HG03521 (cell line): ENCODE measurements around the gene FBXO15.

Experiments used
- ATAC-seq: cut with Tn5 transposase; IDR thresholded peaks from one replicate; pipeline ENCODE4 v1.9.1; 2021; ENCODE audit warnings: mild to moderate bottlenecking, moderate library complexity; ENCODE audit not compliant: unreplicated experiment

Gene FBXO15

DNA sequence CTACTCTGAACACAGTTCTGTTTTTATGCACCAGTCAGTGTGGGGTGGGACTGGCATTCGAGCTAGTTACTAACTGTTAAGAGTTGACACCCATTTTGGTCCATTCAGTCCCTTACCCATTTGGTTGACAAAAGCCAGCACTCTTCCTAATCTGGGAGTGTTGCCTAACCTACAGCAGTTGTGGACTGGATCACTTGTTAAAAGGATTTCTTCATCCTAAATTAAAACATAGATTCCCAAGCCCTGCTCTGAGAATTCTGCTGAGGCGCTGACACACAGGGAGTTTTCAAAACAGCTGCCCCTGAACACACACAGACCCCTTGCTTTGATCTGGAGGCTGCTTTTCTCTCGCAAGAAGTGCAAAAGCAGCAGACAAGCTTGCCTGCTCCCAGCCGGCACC, 7.1 kb upstream of the FBXO15 start:
- ATAC-seq = no peak

DNA sequence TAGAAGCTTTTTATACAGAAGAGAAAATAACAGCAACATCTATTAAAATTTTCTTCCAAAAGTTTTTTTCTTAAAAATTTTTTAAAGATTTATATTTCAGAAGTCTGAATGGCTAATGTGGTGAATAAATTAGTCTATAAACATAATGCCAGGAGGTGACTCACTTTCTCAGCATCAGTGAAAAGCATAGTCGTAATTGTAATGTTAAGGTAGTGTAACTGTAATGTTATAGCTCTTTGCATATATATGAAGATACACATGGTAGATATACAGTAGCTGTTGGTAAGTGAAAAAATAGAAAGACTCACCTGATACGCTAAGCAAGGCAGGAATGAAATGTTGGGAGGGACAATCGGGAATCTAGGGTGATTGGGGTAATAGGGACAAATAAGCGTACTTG, 6.2 kb upstream of the FBXO15 start:
- no peak for ATAC-seq

DNA sequence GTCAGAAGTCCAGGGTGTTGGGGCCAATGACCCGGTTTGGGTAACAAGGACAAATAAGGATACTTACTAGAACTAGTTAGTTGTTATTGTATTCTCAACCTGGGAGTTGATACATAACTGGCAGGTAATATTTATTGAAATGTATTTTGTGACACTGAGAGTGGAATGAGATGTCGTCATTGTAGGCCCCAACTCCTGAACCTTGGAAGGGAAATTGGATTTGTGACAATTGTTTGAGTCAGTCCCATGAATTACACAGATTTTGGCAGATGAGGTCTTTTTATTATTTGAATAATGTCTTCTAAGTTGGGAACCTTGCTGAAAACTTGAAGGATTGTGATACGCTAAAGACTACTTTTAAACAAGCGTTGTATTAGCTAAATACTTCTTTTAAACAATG, 5.7 kb upstream of the FBXO15 start:
- ATAC-seq = no peak

DNA sequence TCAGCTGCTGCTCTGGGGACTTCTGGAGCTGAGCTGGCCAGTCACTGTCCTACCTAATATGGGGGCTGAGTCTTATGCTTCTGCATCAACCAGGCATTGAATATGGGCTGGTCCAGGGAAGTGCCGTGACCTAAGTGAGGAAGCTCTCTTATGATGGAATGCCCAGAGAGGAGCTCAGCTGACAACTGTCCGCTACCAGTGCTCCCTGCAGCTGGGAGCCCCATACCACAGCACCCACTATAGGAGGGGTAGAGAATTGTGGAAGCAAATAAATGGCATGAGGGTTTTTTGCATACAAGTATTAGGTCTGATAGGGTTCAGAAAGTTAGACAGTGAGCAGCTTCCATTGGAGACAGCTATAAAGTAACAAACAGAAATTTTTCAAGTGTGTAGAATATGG, 5.2 kb upstream of the FBXO15 start:
- no peak for ATAC-seq

DNA sequence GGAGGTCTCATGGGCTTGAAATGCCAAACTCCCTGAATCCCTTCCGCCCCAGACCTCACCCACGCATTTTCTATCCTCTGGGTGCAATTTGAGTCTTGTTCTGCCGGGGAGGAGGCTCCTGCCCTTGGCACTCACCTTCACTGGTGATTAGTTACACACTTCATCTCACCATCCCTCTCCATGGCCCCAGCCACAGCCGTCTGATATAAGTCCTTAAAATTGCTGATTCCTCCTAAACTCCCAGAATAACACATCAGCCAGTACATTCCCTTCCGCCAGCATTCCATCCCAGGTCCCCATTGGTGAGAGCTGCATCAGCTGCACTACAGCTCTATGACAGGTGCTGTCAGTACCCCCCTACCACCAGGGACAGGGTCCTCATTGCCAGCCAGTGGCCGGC, 4.6 kb upstream of the FBXO15 start:
- ATAC-seq = no peak

DNA sequence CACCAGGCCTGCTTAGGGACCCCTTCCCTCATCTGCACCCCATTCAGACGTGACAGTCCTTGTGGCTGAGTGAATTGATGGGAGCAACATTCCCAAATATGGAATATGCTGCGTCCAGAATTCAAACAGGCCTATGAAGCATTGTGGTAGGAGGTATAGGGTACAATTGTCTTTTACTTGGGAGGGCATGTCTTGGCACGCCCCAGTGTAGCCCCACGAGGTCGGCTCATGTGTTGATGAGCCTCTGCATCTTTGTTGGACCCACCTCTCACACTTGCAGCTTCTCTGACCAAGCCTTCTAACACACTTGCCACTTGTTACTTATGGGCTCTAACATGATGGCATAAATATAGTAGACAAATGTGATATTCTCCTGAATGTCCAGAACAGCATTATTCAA, 2.2 kb upstream of the FBXO15 start:
- ATAC-seq = no peak

DNA sequence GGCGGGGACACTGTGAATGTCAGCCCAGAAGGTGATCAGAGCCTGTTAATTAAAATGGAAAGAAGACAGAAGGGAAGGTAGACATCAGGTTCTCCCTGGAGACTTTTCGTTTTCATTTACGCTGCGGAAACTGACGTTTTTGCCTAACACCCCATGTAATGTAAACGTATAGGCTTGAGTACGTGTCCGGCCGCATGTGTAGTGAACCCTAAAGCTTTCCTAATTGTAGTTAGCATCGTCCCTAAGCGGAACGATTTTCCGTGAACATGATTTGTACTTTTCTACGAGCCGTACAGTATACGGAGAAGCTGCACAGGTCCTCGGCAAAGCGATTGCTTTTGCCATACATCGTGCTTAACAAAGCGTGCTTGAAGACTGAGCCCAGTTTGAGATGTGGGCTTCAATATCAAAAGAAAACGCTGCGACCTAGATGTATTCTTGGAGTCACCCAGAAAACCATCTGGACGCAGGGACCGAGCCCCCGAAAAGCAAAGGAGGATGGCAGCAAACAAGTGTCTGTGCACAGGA, 973 bp upstream of the FBXO15 start:
- peak; percentile 10 for ATAC-seq

DNA sequence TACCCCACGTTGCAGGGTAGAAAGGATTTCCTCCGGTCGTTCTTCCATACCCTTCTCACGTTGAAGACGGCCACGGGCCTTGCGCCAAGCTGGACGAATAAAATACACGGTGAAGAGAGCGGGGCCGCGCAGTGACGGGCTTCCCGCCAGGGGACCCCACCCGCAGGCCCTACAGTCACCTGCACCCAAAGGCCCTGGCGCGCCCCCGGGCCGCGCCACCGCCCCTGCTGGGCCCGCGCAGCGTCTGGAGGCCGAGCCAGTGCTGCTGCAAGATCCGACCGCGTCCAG, 199 bp downstream of the FBXO15 start:
- ATAC-seq = no peak

DNA sequence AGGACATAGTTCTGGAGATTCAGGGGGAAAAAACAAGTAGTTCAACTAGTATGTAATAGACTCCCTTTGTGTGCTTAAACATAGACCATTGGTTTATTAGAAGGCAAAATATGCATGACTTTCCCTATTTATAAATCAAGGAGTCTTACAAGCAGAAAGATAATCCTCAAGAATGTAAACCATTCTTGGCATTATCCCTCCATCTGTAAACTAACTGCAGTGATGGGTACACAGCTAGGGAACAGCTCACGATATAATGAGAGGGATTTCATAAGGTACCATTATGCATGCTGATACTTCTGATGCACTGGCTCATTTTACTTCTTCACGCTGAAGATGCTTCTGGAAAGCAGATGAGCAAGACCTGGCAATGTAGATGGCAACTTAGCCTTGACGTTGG, 878 bp downstream of the FBXO15 start:
- no peak for ATAC-seq

DNA sequence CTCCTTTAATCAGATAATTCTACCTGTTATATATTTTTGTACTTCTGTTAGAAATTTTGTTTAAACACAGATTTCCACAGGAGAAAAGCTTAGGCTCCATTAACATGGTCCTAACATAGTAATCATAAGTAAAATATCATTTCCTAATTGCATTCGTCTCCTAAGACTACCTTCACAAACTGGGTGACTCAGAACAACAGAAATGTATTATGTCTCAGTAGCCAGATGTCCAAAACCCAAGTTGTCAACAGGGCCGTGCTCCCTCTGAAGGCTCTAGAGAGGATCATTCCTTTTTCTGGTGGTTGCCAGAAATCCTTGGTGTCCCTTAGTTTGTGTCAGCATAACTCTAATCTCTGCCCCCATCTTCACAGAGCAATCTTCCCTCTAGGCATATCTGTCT, 5.4 kb downstream of the FBXO15 start:
- ATAC-seq = no peak

DNA sequence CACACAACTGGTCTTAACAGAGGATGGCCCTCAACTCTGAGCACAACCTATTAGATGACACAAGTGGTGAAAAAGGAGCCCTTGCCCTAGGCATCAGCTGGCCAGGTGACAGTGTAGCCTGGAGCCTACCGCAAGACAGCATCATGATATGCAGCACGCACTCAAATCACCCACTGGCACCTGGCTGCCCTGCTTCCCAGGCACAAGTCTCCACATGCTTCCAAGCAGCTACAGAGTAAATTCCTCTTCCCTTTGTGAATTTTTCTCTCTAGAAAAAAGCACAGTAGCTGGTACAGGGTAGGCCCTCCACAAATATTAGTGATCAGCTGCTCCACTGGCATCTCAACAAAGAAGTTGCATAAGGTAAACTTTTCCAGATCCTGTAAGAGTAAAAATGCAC, 6.0 kb downstream of the FBXO15 start:
- ATAC-seq = no peak

DNA sequence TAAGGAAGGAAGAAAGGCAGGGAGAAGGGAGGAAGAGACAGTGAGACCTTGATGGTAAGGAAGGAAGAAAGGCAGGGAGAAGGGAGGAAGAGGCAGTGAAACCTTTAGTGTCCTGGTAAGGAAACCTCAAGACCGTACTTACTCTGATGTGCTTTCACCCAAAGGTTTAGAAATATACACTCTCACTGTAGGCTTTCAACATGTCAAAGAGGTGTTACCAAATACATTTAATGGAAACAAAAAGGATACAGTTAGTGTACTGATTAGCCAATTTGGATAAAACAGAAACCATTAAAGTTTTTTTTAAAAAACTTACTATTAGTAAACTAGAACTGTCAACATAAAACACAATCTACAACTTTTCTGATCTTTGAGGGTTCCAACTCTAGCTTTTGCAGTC, 7.1 kb downstream of the FBXO15 start:
- ATAC-seq = no peak

DNA sequence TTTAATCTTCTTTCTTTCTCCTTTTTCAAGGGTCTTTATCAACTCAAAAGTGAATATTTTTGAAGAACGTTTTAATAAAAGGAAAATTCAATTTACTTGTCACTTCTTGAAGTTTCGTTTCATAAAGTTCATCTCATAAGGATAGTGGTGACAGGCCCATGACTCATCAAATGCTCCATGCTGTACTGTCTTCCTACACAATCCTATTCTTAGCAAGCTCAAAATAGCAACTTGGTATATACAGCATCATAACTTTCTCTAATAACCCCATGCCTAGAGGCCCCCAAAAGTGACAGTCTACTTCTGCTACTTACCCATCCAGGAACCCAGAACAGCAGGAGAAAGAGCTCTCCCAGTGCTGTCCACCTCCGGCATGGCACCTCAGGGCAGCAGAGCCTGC, 7.7 kb downstream of the FBXO15 start:
- ATAC-seq = no peak

DNA sequence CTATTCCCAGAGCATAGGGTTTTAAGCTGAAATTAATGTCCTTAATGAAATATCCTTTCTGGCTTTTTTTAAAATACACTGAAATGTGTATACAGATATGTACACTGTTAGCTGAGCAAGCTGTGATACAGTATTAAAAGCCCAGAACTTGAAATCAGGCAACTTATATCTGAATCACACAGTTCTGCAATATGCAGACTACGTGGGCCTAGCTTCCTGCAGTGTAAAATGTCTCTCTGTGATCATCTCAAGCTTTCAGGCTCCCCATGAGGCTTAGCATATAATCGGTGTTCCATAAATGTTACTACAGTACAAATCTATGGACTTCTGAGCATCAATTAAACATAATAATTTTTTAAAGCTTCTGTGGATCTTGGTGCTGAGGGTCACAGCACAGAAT, 8.2 kb downstream of the FBXO15 start:
- ATAC-seq = no peak

DNA sequence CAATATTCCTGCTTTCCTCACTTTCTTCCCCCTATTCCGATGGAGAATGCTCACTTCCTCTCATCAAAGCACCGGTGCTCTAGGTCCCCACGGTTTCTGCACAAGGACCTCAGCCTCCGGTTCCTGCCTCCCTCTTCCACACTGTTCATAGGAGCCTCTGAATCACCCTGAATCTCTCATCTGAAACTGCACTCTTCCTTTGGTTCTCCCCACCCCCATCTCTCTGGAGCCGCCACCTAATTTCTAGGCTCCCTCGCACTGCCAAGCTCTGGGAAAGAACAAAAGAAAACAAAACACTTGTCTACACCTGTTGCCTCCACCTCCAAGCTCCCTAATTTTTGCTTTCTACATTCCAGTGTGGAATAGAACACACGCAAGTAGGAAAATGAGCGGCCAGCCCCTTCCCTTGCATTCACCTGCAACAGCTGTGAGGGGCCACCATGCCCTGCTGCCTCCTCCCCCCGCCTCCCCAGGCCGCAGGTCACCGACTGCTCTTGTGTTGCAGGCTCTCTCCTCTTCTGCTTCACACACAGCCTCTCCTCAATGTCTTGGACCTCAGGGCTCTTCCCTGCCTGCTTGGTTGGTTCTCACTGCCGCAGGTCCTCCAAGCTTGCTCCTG, 9.6 kb downstream of the FBXO15 start:
- ATAC-seq = no peak

DNA sequence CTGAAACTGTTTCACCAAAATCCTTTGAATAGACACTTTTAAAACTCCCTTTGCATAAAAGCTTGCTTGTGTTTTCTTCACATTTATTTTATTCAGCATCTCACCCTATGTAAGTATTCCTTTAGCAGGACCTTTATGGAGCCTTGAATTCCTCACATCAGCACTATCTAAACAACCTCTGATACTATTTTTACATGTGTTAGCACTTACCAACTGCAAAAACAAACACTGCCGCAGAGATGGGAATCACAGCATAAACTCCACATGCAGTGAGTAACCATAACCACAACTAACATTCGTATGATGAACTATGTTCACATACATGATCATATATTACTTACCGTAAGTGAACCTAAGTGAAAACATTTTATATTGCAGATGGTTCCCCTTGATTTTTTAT, 15.4 kb downstream of the FBXO15 start:
- ATAC-seq = no peak

DNA sequence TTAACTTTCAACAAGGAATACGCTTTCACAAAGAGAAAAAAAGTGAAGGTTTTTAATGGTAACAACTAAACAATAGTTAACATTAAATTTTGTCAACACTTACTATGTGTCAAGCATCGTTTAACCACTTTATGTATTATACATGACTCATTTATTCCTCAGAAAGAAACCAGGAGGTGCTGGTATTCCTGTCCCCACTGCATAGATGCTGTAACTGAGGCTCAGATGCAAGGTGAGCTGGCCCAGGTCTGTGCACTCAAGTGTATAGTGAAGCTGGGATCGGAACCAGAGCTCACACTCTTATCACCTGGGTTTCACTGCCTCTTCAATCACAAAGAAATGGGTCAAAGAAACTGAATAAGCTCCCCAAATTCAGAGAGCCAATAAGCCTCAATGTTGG, 16.5 kb downstream of the FBXO15 start:
- ATAC-seq = no peak

DNA sequence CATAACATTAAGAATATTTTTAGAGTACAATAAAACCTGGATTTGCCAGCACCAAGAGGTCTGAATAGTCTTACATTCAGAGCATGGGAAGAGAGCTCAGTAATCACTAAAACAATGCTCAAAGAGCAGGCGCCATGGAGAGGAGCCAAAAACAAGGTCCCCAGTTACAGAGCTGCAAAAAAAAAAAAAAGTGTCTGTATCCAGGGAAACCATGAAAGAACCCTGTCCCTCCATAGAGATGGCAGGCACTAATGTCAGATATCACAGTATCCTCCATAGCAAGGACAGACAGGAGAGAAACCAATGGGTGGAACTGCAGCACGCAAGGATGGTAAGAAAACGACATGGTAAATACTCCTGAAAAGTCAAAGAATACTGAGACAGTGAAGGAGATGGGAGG, 19.5 kb downstream of the FBXO15 start:
- no peak for ATAC-seq

DNA sequence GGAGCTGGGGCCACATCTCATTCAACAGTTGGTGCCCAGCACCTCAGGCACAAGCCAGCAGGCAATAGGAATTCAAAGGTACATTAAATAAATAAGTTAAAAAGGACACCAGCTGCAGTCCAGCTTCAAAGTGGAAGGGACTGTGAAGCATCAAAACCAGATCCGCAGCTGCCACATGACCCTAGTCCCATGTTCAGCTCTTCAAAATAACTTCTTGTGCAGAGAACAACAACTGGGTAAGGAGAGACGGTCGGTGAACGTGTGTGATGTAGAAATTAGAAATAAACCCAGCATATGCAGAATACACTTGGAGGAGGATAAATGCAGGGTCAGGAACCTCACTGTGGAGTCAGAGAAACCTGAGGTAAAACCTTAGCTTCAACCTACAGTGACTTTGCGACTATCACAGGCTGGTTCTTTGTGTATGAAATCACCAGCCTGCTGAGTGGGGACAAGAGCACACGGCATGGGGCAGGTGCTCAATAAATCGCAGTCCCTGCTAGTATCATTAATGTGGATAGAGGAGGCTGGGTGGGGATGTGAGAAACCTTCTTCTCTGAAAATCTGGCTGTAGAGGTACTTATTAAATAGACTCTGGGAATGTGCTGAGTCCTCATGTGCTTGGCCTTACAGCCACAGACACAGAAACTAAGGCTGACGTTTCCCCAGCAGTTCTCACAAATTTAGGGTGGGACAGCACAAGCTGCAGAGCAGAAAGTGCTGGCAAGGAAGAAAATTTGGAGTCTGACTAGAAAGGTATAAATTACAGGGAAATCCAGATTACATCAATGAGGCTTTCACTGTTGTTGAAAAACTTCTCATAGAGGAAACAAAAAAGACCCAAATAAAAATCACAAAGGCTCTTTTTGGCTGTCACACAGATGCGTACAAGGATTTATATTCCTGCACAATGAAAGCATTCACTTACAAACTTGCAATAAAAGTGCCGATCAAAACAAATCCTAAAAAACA, 20.7 kb downstream of the FBXO15 start:
- no peak for ATAC-seq

DNA sequence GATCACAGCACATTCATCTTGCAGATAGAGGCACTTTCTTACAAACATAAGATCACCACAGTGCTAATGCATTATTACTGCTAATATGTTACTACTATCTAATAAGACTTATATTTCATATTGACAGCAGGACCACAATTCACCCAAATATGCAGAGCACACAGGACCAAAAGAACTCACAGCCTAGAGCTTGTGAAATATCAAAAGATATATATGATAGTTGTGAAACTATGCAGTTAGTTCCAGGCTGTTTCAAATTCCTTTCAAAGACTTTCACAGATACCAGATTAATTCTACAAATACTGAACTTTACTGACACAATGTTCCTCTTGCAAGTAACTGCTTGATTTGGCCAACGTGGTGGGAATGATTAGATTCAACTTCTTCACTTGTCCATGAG, 23.0 kb downstream of the FBXO15 start:
- no peak for ATAC-seq

DNA sequence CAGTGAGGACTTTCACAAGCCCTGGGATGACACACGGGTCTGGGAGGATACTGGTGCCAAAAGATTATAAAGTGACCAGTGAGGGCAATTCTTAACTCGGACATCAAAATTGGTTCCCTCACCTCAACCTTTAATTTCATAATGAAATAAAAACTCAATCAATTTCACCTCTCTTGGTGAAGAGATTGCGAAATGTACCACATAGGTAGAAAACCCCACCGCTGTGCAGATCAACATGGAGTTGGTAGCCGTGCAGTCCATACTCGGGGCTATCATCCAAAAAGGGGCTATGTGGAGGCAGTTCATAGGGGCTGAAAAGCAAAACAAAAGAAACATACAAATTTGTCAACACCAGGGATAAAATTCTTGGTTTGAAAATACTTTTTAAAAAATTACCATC, 24.4 kb downstream of the FBXO15 start:
- no peak for ATAC-seq
